Stimulated activated CD4-positive, alpha-beta T cell treated with anti-CD3 and anti-CD28 coated beads, Interleukin-12 subunit alpha, Interleukin-12 subunit beta, amount 100 ng/mL, for 4 hours (primary cell): ENCODE measurements around the gene FEN1.

Source experiments
- DNase-seq: peaks from one replicate; pipeline ENCODE4 v3.0.0-alpha.2; 2020

FEN1 gene

GRCh38 chr11:61792310-61793082 is at the start of gene FEN1, which contains the start of gene TMEM258:
FEN1 (plus strand) TSS chr11:61792911; CDS start chr11:61795362, 2,451 bp downstream.
TMEM258 (minus strand) TSS chr11:61792599; CDS start chr11:61792558, 41 bp downstream.
- DNase-seq: peak; percentile 80

GRCh38 chr11:61743486-61744095 is 49.1 kb upstream of the FEN1 start:
- no peak for DNase-seq

GRCh38 chr11:61744181-61744580 is 48.5 kb upstream of the FEN1 start:
- DNase-seq: no peak

- no peak for DNase-seq
Measured at GRCh38 chr11:61744609-61745156, 48.0 kb upstream of the FEN1 start.

- no peak for DNase-seq
Measured at GRCh38 chr11:61745781-61746441, 46.8 kb upstream of the FEN1 start.

- DNase-seq: no peak
Measured at GRCh38 chr11:61746442-61747191, 46.1 kb upstream of the FEN1 start.

- DNase-seq: peak; percentile 12
Measured at GRCh38 chr11:61747192-61747966, 45.3 kb upstream of the FEN1 start.

GRCh38 chr11:61747967-61748285 is 44.8 kb upstream of the FEN1 start:
- DNase-seq: no peak

- no peak for DNase-seq
Measured at GRCh38 chr11:61749591-61750217, 43.0 kb upstream of the FEN1 start.

- no peak for DNase-seq
Measured at GRCh38 chr11:61750631-61751273, 42.0 kb upstream of the FEN1 start.

GRCh38 chr11:61751384-61751783 is 41.3 kb upstream of the FEN1 start:
- DNase-seq: no peak

- DNase-seq: peak; percentile 59
Measured at GRCh38 chr11:61752117-61752924, 40.4 kb upstream of the FEN1 start, which contains the start of gene MYRF. MYRF (plus strand) TSS chr11:61752636; CDS start chr11:61752745, 109 bp downstream.

GRCh38 chr11:61752925-61753521 is 39.7 kb upstream of the FEN1 start:
- DNase-seq: no peak

- no peak for DNase-seq
Measured at GRCh38 chr11:61753672-61754071, 39.0 kb upstream of the FEN1 start.

- no peak for DNase-seq
Measured at GRCh38 chr11:61754534-61755482, 37.9 kb upstream of the FEN1 start.

GRCh38 chr11:61756147-61756451 is 36.6 kb upstream of the FEN1 start:
- no peak for DNase-seq

GRCh38 chr11:61756452-61757212 is 36.1 kb upstream of the FEN1 start:
- DNase-seq: no peak
